ENCODE measurements around the gene PDXDC1.
A peak's percentile ranks its signal among the peaks of the same experiment; 100 is the strongest.
"Not testable (repeated sequence)": the region's sequence is repeated elsewhere in the genome, so short reads cannot be mapped to it uniquely, and the experiment has no call there.

PDXDC1 gene, protein sequence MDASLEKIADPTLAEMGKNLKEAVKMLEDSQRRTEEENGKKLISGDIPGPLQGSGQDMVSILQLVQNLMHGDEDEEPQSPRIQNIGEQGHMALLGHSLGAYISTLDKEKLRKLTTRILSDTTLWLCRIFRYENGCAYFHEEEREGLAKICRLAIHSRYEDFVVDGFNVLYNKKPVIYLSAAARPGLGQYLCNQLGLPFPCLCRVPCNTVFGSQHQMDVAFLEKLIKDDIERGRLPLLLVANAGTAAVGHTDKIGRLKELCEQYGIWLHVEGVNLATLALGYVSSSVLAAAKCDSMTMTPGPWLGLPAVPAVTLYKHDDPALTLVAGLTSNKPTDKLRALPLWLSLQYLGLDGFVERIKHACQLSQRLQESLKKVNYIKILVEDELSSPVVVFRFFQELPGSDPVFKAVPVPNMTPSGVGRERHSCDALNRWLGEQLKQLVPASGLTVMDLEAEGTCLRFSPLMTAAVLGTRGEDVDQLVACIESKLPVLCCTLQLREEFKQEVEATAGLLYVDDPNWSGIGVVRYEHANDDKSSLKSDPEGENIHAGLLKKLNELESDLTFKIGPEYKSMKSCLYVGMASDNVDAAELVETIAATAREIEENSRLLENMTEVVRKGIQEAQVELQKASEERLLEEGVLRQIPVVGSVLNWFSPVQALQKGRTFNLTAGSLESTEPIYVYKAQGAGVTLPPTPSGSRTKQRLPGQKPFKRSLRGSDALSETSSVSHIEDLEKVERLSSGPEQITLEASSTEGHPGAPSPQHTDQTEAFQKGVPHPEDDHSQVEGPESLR
- long read RNA-seq, full-length matches to known transcripts = 415 of 578 reads
- long read RNA-seq, partial matches to known transcripts = 66 of 578 reads
- long read RNA-seq, other reads (novel, unspliced or antisense) = 97 of 578 reads

DNA sequence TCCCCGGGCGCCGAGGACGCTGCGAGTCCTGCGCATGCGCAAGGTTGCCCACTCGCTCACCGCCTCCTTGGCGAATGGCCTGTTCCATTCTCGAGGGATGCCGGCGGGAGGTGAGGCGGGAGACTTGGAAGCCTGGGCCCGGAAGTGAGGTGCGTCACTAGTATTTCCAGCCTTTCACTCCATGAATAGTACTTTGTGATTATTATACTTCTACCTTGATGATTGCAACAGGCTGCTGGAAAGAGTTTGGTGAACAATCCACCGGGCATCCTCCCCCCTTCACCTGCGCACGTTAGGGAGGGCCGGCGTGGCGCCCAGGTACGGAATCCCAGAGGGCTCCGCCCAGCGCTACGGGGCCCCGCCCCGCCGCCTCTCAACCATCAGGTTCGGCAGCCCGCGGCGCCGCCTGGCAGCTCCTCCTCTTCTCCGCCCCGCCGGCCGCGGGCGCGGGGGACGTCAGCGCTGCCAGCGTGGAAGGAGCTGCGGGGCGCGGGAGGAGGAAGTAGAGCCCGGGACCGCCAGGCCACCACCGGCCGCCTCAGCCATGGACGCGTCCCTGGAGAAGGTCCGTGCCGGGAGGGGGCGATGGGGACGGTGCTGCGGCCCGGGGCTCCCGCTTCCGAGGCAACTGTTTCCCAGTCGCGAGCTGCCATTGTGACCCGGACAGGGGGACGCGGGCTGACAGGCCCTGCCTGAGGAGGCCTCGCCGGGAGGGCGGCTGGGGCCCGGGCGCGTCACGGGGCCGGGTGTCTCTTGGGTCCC is at the start of gene PDXDC1:
PDXDC1 (plus strand) TSS at position 371 of the 762 bp plus-strand sequence; CDS start at position 545, 174 bp downstream.
- peak; percentile 93 for TF ChIP-seq POLR2AphosphoS5 (IDR thresholded peaks at IDR 0.05; ENCODE audit: low read depth)
- not testable (repeated sequence) for H3K27me3 ChIP-seq (ENCODE audit: insufficient read depth, poor library complexity, severe bottlenecking)
- Histone ChIP-seq H3K4me3 (replicated peaks; ENCODE audit: insufficient read depth, low read length) (peak within 1 kb of the TSS; percentile 95), H3K27ac (replicated peaks) (peak within 1 kb of the TSS; percentile 86)
- peak; percentile 97 to 99 for DNase-seq (ENCODE audit: low read depth in 1 of 2, low spot score in 1 of 2)

DNA sequence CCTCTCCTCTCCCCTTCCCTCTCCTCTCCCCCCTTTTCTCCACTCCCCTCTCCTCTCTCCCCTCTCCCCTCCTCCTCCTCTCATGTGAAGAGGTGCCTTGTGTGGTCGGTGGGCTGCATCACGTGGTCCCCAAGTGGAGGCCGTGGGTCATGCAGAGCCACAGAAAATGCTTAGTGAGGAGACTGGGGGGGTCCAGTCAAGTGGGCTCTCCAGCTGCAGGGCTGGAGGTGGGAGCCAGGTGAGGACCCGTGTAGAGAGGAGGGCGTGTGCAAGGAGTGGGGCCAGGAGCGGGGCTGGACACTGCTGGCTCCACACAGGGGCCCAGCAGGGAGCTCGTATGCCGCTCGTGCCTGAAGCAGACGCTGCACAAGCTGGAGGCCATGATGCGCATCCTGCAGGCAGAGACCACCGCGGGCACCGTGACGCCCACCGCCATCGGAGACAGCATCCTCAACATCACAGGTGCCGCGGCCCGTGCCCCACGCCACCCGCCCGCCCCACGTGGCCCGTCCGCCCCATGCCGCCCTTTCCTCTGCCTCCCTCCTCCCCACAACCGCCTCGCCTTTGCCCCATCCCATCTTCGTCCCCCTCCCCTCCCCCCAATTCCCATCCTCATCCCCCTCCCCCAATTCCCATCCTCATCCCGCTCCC is 46.6 kb upstream of the PDXDC1 start:
- not testable (repeated sequence) for H3K27ac ChIP-seq (replicated peaks); H3K4me3 ChIP-seq (replicated peaks; ENCODE audit: insufficient read depth, low read length); DNase-seq (ENCODE audit: low read depth in 1 of 2, low spot score in 1 of 2); H3K27me3 ChIP-seq (ENCODE audit: insufficient read depth, poor library complexity, severe bottlenecking)

DNA sequence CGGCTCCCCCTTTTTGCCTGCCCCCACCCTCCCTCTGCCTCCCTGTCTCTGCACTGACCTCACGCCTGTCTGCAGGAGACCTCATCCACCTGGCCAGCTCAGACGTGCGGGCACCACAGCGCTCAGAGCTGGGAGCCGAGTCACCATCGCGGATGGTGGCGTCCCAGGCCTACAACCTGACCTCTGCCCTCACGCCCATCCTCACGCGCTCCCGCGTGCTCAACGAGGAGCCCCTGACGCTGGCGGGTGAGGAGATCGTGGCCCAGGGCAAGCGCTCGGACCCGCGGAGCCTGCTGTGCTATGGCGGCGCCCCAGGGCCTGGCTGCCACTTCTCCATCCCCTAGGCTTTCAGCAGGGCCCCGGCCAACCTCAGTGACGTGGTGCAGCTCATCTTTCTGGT is 45.6 kb upstream of the PDXDC1 start:
- H3K27me3 ChIP-seq (ENCODE audit: insufficient read depth, poor library complexity, severe bottlenecking); H3K27ac ChIP-seq (replicated peaks); H3K4me3 ChIP-seq (replicated peaks; ENCODE audit: insufficient read depth, low read length); DNase-seq (ENCODE audit: low read depth in 1 of 2, low spot score in 1 of 2): not testable (repeated sequence)

DNA sequence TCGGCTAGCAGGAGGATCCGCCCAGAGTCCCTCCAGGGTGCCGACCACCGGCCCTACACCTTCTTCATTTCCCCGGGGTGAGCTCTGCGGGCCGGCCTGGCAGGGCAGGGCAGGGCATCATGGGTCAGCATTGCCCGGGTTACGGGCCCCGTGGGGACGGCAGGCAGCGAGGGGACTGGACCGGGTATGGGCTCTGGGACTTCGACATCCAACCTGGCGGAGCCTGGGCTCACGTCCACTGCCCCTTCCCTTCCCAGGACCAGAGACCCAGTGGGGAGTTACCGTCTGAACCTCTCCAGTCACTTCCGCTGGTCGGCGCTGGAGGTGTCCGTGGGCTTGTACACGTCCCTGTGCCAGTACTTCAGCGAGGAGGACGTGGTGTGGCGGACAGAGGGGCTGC is 44.6 kb upstream of the PDXDC1 start:
- not testable (repeated sequence) for H3K27ac ChIP-seq (replicated peaks); H3K4me3 ChIP-seq (replicated peaks; ENCODE audit: insufficient read depth, low read length); H3K27me3 ChIP-seq (ENCODE audit: insufficient read depth, poor library complexity, severe bottlenecking)
- peak in 1 of 2 experiments; percentile 0 for DNase-seq (ENCODE audit: low read depth in 1 of 2, low spot score in 1 of 2)

DNA sequence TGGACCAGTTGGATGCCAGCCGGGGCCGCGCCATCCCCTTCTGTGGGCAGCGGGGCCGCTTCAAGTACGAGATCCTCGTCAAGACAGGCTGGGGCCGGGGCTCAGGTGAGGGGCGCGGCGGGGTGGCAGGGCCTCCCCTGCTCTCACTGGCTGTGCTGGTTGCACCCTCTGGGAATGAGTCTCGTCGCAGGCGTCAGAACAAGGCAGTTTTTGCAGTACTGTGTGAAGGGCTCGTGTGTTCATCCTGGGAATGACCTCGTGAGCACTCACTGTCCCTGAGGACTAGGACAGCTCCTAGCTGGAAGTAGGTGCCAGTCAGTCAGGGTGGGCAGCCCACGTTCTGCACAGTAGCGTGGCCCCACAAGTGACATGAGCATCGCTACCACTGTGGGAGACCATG is 43.9 kb upstream of the PDXDC1 start:
- not testable (repeated sequence) for H3K4me3 ChIP-seq (replicated peaks; ENCODE audit: insufficient read depth, low read length); H3K27ac ChIP-seq (replicated peaks); H3K27me3 ChIP-seq (ENCODE audit: insufficient read depth, poor library complexity, severe bottlenecking)
- peak in 1 of 2 experiments; percentile 0 for DNase-seq (ENCODE audit: low read depth in 1 of 2, low spot score in 1 of 2)

DNA sequence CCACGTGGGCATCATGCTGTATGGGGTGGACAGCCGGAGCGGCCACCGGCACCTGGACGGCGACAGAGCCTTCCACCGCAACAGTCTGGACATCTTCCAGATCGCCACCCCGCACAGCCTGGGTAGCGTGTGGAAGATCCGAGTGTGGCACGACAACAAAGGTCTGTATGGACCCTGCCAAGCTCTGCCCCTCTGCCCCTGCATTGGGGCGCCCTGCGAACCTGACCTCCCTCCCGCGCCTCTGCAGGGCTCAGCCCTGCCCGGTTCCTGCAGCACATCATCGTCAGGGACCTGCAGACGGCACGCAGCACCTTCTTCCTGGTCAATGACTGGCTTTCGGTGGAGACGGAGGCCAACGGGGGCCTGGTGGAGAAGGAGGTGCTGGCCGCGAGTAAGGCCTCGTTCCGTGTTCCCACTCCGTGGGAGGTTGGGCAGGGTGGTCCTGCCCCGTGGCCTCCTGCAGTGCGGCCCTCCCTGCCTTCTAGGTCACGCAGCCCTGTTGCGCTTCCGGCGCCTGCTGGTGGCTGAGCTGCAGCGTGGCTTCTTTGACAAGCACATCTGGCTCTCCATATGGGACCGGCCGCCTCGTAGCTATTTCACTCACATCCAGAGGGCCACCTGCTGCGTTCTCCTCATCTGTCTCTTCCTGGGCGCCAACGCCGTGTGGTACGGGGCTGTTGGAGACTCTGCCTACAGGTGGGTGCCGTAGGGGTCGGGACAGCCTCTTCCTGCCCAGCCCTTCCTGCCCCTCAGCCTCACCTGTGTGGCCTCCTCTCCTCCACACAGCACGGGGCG is 42.0 kb upstream of the PDXDC1 start:
- H3K4me3 ChIP-seq (replicated peaks; ENCODE audit: insufficient read depth, low read length); H3K27ac ChIP-seq (replicated peaks); DNase-seq (ENCODE audit: low read depth in 1 of 2, low spot score in 1 of 2); H3K27me3 ChIP-seq (ENCODE audit: insufficient read depth, poor library complexity, severe bottlenecking): not testable (repeated sequence)

DNA sequence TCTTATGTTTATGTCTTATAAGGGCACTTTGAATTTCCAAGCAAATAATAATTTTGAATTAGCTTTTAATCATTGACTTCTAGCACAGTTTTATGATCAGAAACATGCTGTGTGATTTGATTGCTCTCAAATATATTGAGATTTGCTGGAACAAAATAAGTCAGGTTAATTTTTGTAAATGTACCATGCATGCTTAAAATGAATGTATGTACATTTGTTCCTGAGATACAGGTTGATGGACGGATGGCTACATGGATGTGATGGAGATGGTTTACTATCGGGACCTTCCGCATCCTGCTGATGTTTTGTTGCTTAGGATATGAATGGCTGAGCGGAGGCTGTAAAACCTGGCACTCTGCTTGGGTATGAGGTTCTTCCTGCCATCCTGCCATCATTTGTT is 37.7 kb upstream of the PDXDC1 start, which contains the start of gene NPIPA1:
NPIPA1 (plus strand) TSS at position 301 of the 400 bp plus-strand sequence; CDS start at position 301, 0 bp downstream.
- H3K27me3 ChIP-seq (ENCODE audit: insufficient read depth, poor library complexity, severe bottlenecking); H3K4me3 ChIP-seq (replicated peaks; ENCODE audit: insufficient read depth, low read length); H3K27ac ChIP-seq (replicated peaks); DNase-seq (ENCODE audit: low read depth in 1 of 2, low spot score in 1 of 2): not testable (repeated sequence)

DNA sequence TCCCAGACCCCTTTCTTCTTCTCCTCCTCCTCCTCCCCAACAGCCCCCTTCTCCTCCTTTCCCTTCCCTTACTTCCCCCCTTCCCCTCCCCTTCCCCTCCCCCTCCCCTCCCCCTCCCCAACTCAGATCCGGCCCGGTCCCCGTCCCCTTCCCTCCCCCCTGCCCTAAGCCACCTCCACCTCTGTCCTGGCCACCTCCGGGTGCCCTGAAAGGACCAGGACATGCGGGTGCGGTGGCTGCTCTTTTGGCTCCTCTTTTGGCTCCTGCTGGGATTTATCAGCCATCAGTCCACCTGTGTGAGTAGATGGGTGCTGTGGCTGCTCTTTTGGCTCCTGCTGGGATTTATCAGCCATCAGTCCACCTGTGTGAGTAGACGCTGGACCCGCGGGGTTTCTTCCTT is 36.8 kb upstream of the PDXDC1 start:
- H3K27me3 ChIP-seq (ENCODE audit: insufficient read depth, poor library complexity, severe bottlenecking); H3K4me3 ChIP-seq (replicated peaks; ENCODE audit: insufficient read depth, low read length); H3K27ac ChIP-seq (replicated peaks); DNase-seq (ENCODE audit: low read depth in 1 of 2, low spot score in 1 of 2): not testable (repeated sequence)

DNA sequence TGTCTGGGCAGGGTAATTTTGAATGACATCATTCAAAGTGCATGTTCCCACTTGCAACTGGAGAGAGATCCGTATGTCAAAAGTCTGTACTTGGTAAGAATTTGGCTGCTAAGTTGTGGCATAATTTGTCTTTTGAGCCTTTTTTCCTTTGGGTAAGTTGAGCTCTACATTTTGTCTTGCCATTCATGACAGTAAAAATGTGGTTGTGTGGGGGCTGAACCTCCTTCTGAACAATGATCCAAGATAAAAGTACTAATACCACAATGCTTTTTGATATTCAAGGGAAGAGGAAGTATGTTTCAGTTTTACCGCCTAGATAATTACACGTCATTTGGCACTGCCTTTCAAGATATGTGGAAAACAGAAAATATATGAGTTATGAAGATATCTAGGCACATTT is 32.1 kb upstream of the PDXDC1 start:
- H3K27me3 ChIP-seq (ENCODE audit: insufficient read depth, poor library complexity, severe bottlenecking); DNase-seq (ENCODE audit: low read depth in 1 of 2, low spot score in 1 of 2); H3K4me3 ChIP-seq (replicated peaks; ENCODE audit: insufficient read depth, low read length); H3K27ac ChIP-seq (replicated peaks): not testable (repeated sequence)

Measured in HL-60 (cell line).